HK-2 (cell line): Measurements from ENCODE around the gene TJP2.
A peak's percentile ranks its signal among the peaks of the same experiment; 100 is the strongest.

ENCODE experiments used
- DNase-seq: peaks from one replicate; pipeline ENCODE4 v3.0.0-alpha.2; 2018; ENCODE audit not compliant: unreplicated experiment

TJP2 gene

GRCh38 chr9:69191231-69191630 is 17.2 kb downstream of the TJP2 start:
- DNase-seq: no peak

DNA sequence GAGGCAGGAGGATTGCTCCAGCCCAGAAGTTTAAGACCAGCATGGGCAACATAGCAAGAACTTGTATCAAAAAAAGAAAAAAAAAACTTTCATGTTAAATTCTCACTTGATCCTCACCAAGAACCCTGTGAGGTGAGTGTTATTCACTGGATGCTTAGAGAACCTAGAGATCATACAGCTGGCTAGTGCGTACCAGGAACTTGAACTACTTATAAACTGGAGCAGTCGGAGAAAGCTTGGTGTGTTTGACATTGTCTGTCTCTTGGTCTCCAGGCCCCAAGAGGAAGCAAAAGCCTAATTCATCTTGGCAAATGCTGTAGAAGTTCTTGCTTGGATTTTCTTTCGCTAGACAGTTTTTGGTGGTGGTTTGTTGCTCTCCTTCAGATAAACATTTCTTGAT is 18.1 kb downstream of the TJP2 start:
- DNase-seq: no peak

- DNase-seq: no peak
Observed at GRCh38 chr9:69193685-69194032, 19.6 kb downstream of the TJP2 start.

DNA sequence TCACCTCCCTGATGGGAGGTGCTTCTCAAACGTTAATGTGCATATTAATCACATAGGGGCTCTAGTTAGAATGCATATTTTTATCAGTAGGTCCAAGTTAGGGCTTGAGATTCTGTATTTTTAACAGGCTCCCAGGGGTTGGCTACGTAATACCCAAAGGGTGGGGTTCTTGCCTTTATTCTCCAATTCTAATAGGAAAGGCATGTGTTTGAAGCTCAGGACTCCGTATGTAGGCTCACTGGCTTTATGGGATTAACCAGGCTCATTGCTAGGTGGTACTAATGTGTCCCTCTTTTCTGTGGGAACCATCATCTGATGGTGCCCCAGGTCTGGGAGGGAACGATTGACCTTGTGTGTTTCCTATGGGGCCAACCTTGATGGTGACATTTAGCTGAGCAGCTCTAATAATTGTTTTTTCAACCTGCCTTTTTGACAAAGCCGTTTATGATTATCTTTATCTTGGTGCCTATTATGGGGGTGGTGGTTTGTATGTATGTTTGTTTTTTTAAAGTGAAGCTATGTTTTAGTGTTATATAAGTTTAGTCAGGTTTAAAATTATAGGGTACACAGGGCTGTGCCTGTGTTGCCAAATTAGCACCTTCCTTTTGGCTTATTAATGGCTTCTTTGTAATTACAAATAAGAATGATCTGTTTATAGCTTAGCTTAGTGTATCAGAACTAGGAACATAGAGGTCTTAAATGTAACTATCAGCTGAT is 20.8 kb downstream of the TJP2 start:
- no peak for DNase-seq

- no peak for DNase-seq
Observed at GRCh38 chr9:69195668-69196067, 21.6 kb downstream of the TJP2 start.

- no peak for DNase-seq
Observed at GRCh38 chr9:69197687-69198086, 23.6 kb downstream of the TJP2 start.

- DNase-seq: no peak
Observed at GRCh38 chr9:69198521-69199220, 24.6 kb downstream of the TJP2 start.

DNA sequence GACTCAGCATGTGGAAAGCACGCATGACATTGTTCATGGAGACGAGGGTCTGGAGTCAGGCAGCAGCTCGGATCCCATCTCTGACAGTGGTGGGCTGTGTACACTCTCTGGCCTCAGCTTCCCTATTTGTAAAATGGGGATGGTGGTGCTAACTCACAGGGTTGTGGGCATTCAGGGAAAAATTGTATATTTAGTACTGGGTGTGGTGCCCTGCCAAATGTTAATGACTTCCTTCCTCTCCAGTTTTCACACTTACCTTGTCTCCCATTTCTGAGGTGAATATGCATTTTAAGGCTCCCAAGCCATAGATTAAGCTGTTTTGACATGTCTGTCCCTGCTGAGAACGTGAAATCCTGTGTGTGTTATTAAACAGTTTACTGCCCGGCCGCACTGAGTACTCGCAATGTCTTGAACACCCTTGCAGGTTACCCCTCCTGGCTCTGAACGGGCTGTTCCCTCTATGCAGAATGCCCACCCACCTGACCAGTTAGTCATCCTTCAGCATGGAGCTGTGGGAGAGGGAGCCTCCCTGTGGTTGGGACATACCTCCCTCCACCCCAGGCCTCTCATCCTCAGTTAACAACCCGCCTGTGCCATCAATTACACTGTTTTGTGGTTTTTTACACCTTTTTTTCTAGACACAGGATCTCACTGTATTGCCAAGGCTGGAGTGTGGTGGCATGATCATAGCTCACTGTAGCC is 25.8 kb downstream of the TJP2 start:
- peak; percentile 13 for DNase-seq

DNA sequence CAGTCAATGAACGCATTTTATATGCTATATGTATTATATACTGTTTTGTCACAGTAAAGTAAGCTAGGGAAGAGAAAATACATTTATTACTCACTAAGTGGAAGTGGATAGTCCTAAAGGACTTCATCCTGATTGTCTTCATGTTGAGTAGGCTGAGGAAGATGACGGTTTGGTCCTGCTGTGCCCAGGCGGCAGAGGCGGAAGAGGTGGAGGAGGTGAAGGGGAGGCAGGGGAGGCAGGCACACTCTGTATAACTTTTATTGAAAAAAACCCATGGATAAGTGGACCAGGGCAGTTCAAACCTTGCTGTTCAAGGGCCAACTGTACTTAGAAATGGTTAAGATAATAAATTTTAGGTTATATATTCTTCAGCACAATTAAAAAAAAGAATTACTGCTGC is 28.5 kb downstream of the TJP2 start:
- no peak for DNase-seq

GRCh38 chr9:69204326-69204725 is 30.2 kb downstream of the TJP2 start:
- DNase-seq: no peak

- DNase-seq: no peak
Observed at GRCh38 chr9:69204849-69205248, 30.8 kb downstream of the TJP2 start.

GRCh38 chr9:69206047-69206446 is 32.0 kb downstream of the TJP2 start:
- DNase-seq: no peak

DNA sequence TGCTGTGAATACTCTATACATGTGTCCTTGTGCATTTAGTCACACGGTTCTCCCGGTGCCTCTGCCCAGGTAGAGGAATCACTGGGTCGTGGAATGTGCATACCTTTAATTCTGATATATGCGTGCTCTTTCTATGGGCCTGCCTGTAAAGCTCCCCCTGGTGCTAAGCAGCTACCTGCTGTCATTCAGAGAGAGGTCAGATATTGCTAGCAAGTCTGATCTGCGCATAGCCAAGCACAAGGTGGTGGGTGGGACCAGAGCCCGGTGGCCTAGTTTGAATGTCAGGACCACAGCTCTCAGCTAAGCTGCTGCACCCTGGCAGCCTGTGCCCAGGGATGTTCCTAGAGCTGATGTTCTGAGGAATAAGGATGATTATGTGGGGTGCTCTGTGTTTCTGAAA is 33.4 kb downstream of the TJP2 start:
- DNase-seq: no peak

- no peak for DNase-seq
Observed at GRCh38 chr9:69211424-69212036, 37.5 kb downstream of the TJP2 start.

DNA sequence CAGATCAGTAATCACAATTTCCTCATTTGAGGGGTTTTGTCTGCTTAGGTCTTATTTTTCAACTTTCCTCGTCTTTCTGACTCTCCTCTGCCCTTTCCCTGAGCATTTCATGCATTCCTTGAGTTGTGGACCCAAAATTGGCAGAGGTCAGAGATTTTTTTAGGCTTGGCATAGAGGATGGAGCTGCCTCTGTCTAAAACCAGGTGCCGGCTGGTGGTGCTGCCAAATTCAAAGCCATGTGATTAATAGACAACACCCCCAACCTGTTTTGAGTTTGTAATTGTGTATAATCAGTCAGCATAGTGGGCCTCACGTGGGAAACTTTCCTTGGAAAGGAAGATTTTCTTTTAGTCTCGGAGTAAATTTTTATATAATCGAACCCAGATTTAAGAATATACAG is 39.6 kb downstream of the TJP2 start:
- DNase-seq: no peak

- DNase-seq: no peak
Observed at GRCh38 chr9:69214939-69215338, 40.9 kb downstream of the TJP2 start.

- no peak for DNase-seq
Observed at GRCh38 chr9:69215774-69216485, 41.9 kb downstream of the TJP2 start.

DNA sequence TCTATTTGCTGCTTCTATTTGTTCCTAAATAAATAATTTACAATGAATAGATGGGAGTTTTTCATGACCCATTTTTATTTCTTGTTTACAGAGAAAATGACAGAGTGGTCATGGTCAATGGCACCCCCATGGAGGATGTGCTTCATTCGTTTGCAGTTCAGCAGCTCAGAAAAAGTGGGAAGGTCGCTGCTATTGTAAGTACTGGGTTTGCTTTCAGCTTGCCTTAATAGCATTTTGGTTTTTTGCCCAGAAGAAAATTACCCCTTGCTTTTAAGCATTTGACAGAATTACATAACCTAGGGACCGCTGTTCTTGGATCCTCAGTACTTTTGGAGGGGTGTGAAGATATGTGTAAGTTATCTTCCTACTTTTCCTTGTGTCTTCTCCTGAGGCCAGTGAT is 44.1 kb downstream of the TJP2 start:
- no peak for DNase-seq

DNA sequence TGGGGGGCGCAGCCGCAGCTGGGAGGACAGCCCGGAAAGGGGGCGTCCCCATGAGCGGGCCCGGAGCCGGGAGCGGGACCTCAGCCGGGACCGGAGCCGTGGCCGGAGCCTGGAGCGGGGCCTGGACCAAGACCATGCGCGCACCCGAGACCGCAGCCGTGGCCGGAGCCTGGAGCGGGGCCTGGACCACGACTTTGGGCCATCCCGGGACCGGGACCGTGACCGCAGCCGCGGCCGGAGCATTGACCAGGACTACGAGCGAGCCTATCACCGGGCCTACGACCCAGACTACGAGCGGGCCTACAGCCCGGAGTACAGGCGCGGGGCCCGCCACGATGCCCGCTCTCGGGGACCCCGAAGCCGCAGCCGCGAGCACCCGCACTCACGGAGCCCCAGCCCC is 47.0 kb downstream of the TJP2 start:
- no peak for DNase-seq

DNA sequence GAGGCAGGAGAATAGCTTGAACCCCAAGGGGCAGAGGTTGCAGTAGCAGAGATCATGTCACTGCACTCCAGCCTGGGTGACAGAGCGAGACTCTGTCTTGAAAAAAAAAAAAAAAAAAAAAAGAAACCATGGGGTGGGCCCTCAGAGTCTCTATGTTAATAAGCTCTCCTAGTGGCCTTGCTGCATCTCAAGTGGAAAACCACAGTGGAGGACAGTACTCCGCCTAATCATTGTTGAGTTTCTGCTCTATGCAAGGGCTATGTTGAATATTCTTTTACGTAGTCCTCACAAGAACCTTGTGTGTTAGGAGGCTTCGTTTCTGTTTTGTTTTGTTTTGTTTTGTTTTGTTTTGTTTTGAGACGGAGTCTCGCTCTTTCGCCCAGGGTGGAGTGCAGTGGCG is 48.9 kb downstream of the TJP2 start:
- DNase-seq: no peak

DNA sequence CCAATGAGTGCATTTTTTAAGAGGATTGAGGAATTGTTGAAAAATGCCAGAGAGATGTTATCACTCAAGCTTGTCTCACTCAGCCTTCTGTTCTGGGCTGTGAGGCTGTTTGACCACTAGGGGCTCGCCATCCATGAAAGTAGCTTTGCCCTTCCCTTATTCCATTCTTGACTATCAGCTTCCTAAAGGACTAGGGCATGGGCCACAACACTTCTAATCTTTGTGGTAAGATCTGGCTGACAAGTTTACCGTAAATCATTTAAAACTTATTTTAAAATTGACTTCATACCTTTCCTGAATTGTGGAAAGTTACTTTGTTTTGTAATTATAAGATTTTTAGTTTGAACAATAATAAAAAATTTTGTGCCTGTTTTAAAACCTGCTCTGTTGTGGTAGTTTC is 49.5 kb downstream of the TJP2 start:
- peak; percentile 14 for DNase-seq

DNA sequence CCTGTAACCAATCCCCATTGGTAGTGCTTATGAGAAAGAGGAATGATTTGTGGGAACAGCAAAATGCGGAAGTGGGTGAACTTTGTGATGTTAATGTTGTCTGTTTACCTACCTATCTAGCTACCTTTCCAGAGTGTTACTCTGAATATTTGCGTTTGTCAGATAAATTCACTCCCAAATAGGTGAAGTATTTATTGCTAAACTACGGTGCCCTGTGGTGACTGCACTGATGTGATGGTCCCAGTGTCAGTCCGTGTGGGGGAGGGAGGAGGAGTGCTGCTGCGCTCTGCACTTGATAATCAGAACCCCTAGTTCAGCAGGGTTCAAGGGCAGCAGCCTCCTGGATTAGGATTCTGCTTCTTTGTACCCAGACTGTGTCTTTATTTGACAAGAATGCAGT is 55.3 kb downstream of the TJP2 start:
- no peak for DNase-seq
